K562 (cell line): ENCODE data around the gene MT1A. TPM values are rescaled to one million over a fixed set of nuclear protein-coding genes. Genes with fewer than 3 reads are reported as not detected.

Source experiments
- CCAR2 ChIP-seq: fragments of 200-400 bp; formaldehyde crosslinking; IDR thresholded peaks from 2 replicates; pipeline ENCODE4 v1.6.1; 2017; ENCODE audit warnings: mild to moderate bottlenecking, low read depth, low read length
- CHD7 ChIP-seq: fragments of 200-600 bp; sonication (generic); IDR thresholded peaks from one replicate; pipeline ENCODE4 v1.6.1; 2012; ENCODE audit warnings: mild to moderate bottlenecking, low read depth, low read length, inconsistent platforms
- FOXJ2 ChIP-seq: fragments of 200-800 bp; sonication (Bioruptor generic); IDR thresholded peaks from 2 replicates; pipeline ENCODE4 v1.6.1; 2016; ENCODE audit warnings: missing genetic modification characterization, missing compliant biosample characterization
- KLF10 ChIP-seq: fragments of 250-450 bp; sonication (Bioruptor Pico); IDR thresholded peaks from 2 replicates; pipeline ENCODE4 v1.6.1; 2021; ENCODE audit warnings: matching md5 sums
- NCOA2 ChIP-seq, 2 experiments: fragments of 450-650 bp; IDR thresholded peaks; 2 replicates each; pipeline ENCODE4 v1.6.1; 2018; ENCODE audit warnings: mild to moderate bottlenecking in 2 of 2, moderate library complexity in 1 of 2; ENCODE audit not compliant: partially characterized antibody in 2 of 2
- RREB1 ChIP-seq: fragments of 250-450 bp; sonication (Bioruptor Pico); IDR thresholded peaks from 2 replicates; pipeline ENCODE4 v1.4.0; 2020
- USF1 ChIP-seq: sonication (generic); formaldehyde crosslinking; IDR thresholded peaks from 2 replicates; pipeline ENCODE4 v1.9.0; 2022; ENCODE audit warnings: mild to moderate bottlenecking, missing genetic modification reagents
- ZNF224 ChIP-seq: sonication (generic); formaldehyde crosslinking; IDR thresholded peaks from 2 replicates; pipeline ENCODE4 v1.8.0; 2022; ENCODE audit warnings: mild to moderate bottlenecking, missing genetic modification reagents
- ZNF324 ChIP-seq: fragments of 250-450 bp; sonication (Bioruptor Pico); IDR thresholded peaks from 2 replicates; pipeline ENCODE4 v1.4.0; 2020; ENCODE audit warnings: mild to moderate bottlenecking
- polyA plus RNA-seq, 8 experiments: library from polyadenylated mRNA; depleted of rRNA in 4 of 8; stranded (reverse) in 5 of 8; unstranded in 3 of 8; fragments of >200 nt; fragmentation: Nextera tagmentation in 2 of 8; fragmentation: Illumina TruSeq in 1 of 8; extraction: Ambion mirVana in 2 of 8; extraction: Trizol in 1 of 8; gene quantifications; 2 replicates each; pipeline versions ENCODE4 v1.2.1 to v1.2.3, GENCODE V29; 2011 to 2014; ENCODE audit warnings: inconsistent platforms in 1 of 8, missing spikeins in 1 of 8
- total RNA-seq, 7 experiments: library from RNA; depleted of rRNA in 6 of 7; stranded (reverse); fragments of >200 nt in 6 of 7; fragmentation: Illumina TruSeq in 2 of 7; extraction: Trizol in 2 of 7; gene quantifications; 2 replicates each; pipeline versions ENCODE4 v1.2.1 to v1.2.3, GENCODE V29; 2011 to 2021; ENCODE audit warnings: low replicate concordance in 1 of 7

Gene MT1A
- total and polyA plus RNA-seq, 9 of the 15 experiments (the other 6 are each of a cell fraction or from before 2014, with no cell fraction given), result 0.23 TPM; not detected in 8

GRCh38 chr16:56608043-56608875 lies 30.2 kb upstream of the MT1A start, which contains the start of gene MT2A (continued):
- TF ChIP-seq RREB1 (CRISPR knock-in tag) (0 out of 2 replicates have a peak, but pooled peaks have one; percentile 30), CHD7 (no peak), ZNF224 (no peak), FOXJ2 (tag) (no peak), ZNF324 (CRISPR knock-in tag) (no peak), NCOA2 (IDR thresholded peaks at IDR 0.05; ENCODE audit: partially characterized antibody in 2 of 2) (no peak), USF1 (CRISPR knock-in tag) (no peak), KLF10 (CRISPR knock-in tag) (no peak), CCAR2 (no peak)
